HEK293 (cell line): ENCODE results near the gene TRH.
"Not testable (repeated sequence)": the region's sequence is repeated elsewhere in the genome, so short reads cannot be mapped to it uniquely, and the experiment has no call there.

Source experiments
- CTCF ChIA-PET: fragments of 350-600 bp; formaldehyde crosslinking; extraction: SDS; loops from one replicate; lab custom pipeline; 2021; ENCODE audit warnings: antibody characterized with exemption; lab: Yijun Ruan, JAX
- POLR2A ChIA-PET: fragments of 300-600 bp; formaldehyde crosslinking; extraction: SDS; loops from one replicate; lab custom pipeline; 2020; ENCODE audit warnings: antibody characterized with exemption, inconsistent platforms; lab: Yijun Ruan, JAX
- H3K27ac ChIP-seq: fragments of 200-500 bp; sonication (Bioruptor generic); 2 replicates; pipeline ENCODE4 v1.5.1; 2014; ENCODE audit warnings: low read depth, low read length, control low read depth, inconsistent platforms; ENCODE audit errors: extremely low read depth
- H3K36me3 ChIP-seq, 2 experiments: fragments of 200-500 bp in 1 of 2; sonication (Bioruptor generic) in 1 of 2; 1 replicate in 1 of 2; 2 replicates in 1 of 2; pipeline ENCODE4 v1.5.1; 2014 to 2017; ENCODE audit warnings: inconsistent platforms in 2 of 2, low read length in 2 of 2; ENCODE audit not compliant: control insufficient read depth in 2 of 2, insufficient read depth in 1 of 2
- H3K4me1 ChIP-seq: fragments of 200-500 bp; sonication (Bioruptor generic); 2 replicates; pipeline ENCODE4 v1.5.1; 2014; ENCODE audit warnings: mild to moderate bottlenecking, low read length, inconsistent platforms; ENCODE audit not compliant: control insufficient read depth, insufficient read depth
- H3K4me3 ChIP-seq: 2 replicates; pipeline ENCODE4 v1.5.1; 2011; ENCODE audit warnings: low read depth, mild to moderate bottlenecking, control low read depth, low read length, moderate library complexity
- H3K9me3 ChIP-seq: fragments of 200-500 bp; sonication (Bioruptor generic); 2 replicates; pipeline ENCODE4 v1.5.1; 2014; ENCODE audit warnings: low read depth, low read length, inconsistent platforms; ENCODE audit not compliant: control insufficient read depth, insufficient read depth
- ZNF654 ChIP-seq: fragments of 450-650 bp; formaldehyde crosslinking; IDR thresholded peaks from 2 replicates; pipeline ENCODE4 v1.5.1; 2016; ENCODE audit warnings: low read depth, missing biosample characterization, missing genetic modification characterization

Gene TRH

DNA sequence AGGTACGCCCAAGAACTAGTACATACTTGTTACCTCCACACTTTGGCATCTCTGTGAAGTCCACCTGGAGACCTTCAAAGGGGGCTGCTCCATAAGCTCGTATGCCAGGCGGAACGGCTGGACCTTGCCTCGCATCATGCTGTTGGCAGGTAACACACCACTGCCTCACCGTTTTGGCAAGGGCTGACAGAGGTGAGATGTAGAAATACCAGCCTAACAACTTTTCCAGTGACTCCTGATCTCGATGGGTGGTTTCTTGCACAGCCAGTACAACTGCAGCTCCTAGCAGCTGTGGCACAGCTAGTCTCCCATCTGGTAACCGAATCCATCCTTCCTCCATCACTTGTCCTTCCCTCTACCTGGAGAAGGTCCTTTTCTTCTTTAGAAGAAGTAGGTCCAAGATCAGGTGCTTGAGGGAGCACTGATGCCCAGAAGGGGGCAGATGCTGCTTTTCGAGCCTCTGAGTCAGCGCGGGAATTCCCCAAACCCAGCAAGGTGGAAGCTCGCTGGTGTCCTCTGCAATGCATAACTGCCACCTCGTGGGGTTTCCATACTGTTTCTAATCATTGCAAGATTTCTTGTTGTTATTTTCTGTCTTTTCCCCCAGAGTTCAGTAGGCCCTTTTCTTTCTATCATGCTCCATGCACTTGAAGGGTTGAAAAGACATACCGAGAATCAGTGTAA is 51.8 kb downstream of the TRH start:
- H3K4me3 ChIP-seq, H3K9me3 ChIP-seq, H3K36me3 ChIP-seq, POLR2A ChIA-PET, H3K27ac ChIP-seq, H3K4me1 ChIP-seq, CTCF ChIA-PET: not testable (repeated sequence)
- peak; percentile 13; the same call in 1 of the 2 replicates for TF ChIP-seq ZNF654 (tag by site-specific recombination)

DNA sequence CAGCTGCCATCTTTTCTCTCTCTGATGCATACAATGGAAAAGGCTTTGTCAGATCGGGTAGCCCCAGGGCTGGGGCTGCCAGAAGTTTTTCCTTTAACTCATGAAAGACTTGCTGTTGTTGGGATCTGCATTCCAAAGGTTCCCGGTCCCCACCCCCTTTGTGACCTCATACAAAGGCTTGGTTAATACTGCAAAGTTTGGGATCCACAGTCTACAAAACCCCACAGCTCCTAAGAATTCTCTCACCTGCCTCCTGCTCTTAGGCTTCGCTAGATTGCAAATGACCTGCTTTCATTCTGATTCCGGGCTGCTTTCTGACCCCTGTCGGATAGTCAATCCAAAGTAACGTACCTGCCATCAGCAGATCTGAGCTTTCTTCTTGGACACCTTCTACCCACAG is 52.9 kb downstream of the TRH start:
- POLR2A ChIA-PET: interaction anchor here (0.6 kb wide), 1 partner anchor 69 kb away, joined by 4 read pairs; no protein-coding TSS in a partner anchor
- H3K27ac ChIP-seq, H3K4me3 ChIP-seq, H3K36me3 ChIP-seq, H3K4me1 ChIP-seq, CTCF ChIA-PET, H3K9me3 ChIP-seq: not testable (repeated sequence)
